Measurements from ENCODE around the gene TMEM156. TPM values are rescaled to one million over a fixed set of nuclear protein-coding genes. Genes with fewer than 3 reads are reported as not detected.

The TMEM156 gene
- total and polyA plus RNA-seq, 2 experiments from 2014 or later: not detected

DNA sequence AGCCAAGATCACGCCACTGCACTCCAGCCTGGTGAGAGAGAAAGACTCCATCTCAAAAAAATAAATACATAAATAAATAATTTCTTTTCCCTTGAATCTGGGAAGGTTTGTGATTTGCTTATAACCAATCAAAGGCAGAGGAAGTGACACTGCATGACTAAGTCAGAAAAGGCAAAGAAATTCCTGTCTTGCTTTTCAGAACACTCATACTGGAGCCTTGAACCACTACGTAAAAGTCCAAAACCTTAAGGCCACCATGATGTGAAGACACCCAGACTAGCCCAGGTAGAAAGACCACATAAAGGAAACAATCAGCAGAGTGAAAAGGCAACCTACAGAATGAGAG, 36.6 kb downstream of the TMEM156 start (continued):
- TF ChIP-seq, protein P1, sequence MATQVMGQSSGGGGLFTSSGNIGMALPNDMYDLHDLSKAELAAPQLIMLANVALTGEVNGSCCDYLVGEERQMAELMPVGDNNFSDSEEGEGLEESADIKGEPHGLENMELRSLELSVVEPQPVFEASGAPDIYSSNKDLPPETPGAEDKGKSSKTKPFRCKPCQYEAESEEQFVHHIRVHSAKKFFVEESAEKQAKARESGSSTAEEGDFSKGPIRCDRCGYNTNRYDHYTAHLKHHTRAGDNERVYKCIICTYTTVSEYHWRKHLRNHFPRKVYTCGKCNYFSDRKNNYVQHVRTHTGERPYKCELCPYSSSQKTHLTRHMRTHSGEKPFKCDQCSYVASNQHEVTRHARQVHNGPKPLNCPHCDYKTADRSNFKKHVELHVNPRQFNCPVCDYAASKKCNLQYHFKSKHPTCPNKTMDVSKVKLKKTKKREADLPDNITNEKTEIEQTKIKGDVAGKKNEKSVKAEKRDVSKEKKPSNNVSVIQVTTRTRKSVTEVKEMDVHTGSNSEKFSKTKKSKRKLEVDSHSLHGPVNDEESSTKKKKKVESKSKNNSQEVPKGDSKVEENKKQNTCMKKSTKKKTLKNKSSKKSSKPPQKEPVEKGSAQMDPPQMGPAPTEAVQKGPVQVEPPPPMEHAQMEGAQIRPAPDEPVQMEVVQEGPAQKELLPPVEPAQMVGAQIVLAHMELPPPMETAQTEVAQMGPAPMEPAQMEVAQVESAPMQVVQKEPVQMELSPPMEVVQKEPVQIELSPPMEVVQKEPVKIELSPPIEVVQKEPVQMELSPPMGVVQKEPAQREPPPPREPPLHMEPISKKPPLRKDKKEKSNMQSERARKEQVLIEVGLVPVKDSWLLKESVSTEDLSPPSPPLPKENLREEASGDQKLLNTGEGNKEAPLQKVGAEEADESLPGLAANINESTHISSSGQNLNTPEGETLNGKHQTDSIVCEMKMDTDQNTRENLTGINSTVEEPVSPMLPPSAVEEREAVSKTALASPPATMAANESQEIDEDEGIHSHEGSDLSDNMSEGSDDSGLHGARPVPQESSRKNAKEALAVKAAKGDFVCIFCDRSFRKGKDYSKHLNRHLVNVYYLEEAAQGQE (IDR thresholded peaks at IDR 0.05; ENCODE audit: unreplicated experiment): no peak
- TF ChIP-seq POLR2AphosphoS5 (IDR thresholded peaks at IDR 0.05; ENCODE audit: low read depth) (no peak), STAT1 (IDR thresholded peaks at IDR 0.05; ENCODE audit: unreplicated experiment) (no peak), EZH2 (IDR thresholded peaks at IDR 0.05; ENCODE audit: low read depth, unreplicated experiment) (no peak), ZNF331 (CRISPR knock-in tag; IDR thresholded peaks at IDR 0.05; ENCODE audit: low read depth) (no peak), JUNB (IDR thresholded peaks at IDR 0.05; ENCODE audit: unreplicated experiment) (no peak)

DNA sequence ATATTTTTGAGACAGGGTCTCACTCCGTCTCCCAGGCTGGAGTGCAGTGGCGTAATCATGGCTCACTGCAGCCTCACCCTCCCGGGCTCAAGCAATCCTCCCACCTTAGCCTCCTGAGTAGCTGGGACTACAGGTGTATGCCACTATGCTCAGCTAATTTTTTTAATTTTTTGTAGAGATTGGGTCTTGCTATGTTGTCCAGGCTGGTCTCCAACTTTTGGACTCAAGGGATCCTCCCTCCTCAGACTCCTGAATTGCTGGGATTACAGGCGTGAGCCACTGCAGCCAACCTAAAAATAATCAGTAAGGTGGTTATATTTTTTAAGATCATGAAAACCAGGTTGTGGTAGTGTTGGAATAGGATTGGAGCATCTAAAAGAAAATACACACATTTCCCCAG, 38.1 kb downstream of the TMEM156 start:
- Histone ChIP-seq H3K9me2 (ENCODE audit: insufficient read depth) (no peaks in the 10 kb centered on the region), H3K27ac (ENCODE audit: low read depth) (no peak overlapping the region), H4K20me1 (replicated peaks; ENCODE audit: insufficient read depth) (no peaks in the 10 kb centered on the region), H3K4me3 (no peak overlapping the region), H3K4me1 (ENCODE audit: insufficient read depth) (no peaks in the 10 kb centered on the region), H3K4me2 (no peak overlapping the region), H2AFZ (no peak overlapping the region), H3K36me3 (ENCODE audit: insufficient read depth) (no peaks in the 10 kb centered on the region), H3K27me3 (ENCODE audit: insufficient read depth) (no peaks in the 10 kb centered on the region), H3K79me2 (replicated peaks; ENCODE audit: insufficient read depth) (no peaks in the 10 kb centered on the region), H3F3A (replicated peaks; ENCODE audit: low read depth) (no peaks in the 10 kb centered on the region)
- no peaks in the 10 kb centered on the region for H3K4me1 Mint-ChIP-seq
- no peaks in the 10 kb centered on the region for H3K36me3 Mint-ChIP-seq (ENCODE audit: low read depth)
- H3K9me3 Mint-ChIP-seq: peaks cover 3% of the 10 kb centered on the region; the same call in 2 of the 3 replicates
- no peak for DNase-seq (ENCODE audit: low spot score)
- ATAC-seq: no peak
- H3K4me3 Mint-ChIP-seq: no peak overlapping the region
- peaks cover 3% of the 10 kb centered on the region for H3K27me3 Mint-ChIP-seq (ENCODE audit: insufficient read depth, low read depth, poor library complexity)
- no peak overlapping the region for H3K27ac Mint-ChIP-seq
- TF ChIP-seq STAT1 (IDR thresholded peaks at IDR 0.05; ENCODE audit: unreplicated experiment) (no peak), EZH2phosphoT487 (IDR thresholded peaks at IDR 0.05; ENCODE audit: unreplicated experiment) (no peak), CREB1 (CRISPR knock-in tag; IDR thresholded peaks at IDR 0.05; ENCODE audit: low read depth) (no peak), EZH2 (IDR thresholded peaks at IDR 0.05; ENCODE audit: low read depth, unreplicated experiment) (no peak), POLR2AphosphoS5 (IDR thresholded peaks at IDR 0.05; ENCODE audit: low read depth) (no peak), JUNB (IDR thresholded peaks at IDR 0.05; ENCODE audit: unreplicated experiment) (no peak), NANOG (IDR thresholded peaks at IDR 0.05; ENCODE audit: borderline replicate concordance) (no peak)
- TF ChIP-seq, protein P2, sequence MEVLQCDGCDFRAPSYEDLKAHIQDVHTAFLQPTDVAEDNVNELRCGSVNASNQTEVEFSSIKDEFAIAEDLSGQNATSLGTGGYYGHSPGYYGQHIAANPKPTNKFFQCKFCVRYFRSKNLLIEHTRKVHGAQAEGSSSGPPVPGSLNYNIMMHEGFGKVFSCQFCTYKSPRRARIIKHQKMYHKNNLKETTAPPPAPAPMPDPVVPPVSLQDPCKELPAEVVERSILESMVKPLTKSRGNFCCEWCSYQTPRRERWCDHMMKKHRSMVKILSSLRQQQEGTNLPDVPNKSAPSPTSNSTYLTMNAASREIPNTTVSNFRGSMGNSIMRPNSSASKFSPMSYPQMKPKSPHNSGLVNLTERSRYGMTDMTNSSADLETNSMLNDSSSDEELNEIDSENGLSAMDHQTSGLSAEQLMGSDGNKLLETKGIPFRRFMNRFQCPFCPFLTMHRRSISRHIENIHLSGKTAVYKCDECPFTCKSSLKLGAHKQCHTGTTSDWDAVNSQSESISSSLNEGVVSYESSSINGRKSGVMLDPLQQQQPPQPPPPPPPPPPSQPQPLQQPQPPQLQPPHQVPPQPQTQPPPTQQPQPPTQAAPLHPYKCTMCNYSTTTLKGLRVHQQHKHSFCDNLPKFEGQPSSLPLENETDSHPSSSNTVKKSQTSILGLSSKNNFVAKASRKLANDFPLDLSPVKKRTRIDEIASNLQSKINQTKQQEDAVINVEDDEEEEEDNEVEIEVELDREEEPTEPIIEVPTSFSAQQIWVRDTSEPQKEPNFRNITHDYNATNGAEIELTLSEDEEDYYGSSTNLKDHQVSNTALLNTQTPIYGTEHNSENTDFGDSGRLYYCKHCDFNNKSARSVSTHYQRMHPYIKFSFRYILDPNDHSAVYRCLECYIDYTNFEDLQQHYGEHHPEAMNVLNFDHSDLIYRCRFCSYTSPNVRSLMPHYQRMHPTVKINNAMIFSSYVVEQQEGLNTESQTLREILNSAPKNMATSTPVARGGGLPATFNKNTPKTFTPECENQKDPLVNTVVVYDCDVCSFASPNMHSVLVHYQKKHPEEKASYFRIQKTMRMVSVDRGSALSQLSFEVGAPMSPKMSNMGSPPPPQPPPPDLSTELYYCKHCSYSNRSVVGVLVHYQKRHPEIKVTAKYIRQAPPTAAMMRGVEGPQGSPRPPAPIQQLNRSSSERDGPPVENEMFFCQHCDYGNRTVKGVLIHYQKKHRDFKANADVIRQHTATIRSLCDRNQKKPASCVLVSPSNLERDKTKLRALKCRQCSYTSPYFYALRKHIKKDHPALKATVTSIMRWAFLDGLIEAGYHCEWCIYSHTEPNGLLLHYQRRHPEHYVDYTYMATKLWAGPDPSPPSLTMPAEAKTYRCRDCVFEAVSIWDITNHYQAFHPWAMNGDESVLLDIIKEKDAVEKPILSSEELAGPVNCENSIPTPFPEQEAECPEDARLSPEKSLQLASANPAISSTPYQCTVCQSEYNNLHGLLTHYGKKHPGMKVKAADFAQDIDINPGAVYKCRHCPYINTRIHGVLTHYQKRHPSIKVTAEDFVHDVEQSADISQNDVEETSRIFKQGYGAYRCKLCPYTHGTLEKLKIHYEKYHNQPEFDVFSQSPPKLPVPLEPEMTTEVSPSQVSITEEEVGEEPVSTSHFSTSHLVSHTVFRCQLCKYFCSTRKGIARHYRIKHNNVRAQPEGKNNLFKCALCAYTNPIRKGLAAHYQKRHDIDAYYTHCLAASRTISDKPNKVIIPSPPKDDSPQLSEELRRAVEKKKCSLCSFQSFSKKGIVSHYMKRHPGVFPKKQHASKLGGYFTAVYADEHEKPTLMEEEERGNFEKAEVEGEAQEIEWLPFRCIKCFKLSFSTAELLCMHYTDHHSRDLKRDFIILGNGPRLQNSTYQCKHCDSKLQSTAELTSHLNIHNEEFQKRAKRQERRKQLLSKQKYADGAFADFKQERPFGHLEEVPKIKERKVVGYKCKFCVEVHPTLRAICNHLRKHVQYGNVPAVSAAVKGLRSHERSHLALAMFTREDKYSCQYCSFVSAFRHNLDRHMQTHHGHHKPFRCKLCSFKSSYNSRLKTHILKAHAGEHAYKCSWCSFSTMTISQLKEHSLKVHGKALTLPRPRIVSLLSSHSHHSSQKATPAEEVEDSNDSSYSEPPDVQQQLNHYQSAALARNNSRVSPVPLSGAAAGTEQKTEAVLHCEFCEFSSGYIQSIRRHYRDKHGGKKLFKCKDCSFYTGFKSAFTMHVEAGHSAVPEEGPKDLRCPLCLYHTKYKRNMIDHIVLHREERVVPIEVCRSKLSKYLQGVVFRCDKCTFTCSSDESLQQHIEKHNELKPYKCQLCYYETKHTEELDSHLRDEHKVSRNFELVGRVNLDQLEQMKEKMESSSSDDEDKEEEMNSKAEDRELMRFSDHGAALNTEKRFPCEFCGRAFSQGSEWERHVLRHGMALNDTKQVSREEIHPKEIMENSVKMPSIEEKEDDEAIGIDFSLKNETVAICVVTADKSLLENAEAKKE (CRISPR knock-in tag; IDR thresholded peaks at IDR 0.05): no peak
- TF ChIP-seq, protein P3, sequence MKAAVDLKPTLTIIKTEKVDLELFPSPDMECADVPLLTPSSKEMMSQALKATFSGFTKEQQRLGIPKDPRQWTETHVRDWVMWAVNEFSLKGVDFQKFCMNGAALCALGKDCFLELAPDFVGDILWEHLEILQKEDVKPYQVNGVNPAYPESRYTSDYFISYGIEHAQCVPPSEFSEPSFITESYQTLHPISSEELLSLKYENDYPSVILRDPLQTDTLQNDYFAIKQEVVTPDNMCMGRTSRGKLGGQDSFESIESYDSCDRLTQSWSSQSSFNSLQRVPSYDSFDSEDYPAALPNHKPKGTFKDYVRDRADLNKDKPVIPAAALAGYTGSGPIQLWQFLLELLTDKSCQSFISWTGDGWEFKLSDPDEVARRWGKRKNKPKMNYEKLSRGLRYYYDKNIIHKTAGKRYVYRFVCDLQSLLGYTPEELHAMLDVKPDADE (IDR thresholded peaks at IDR 0.05): no peak
- TF ChIP-seq, protein P1 (IDR thresholded peaks at IDR 0.05; ENCODE audit: unreplicated experiment): no peak
